PC-3 (cell line): ENCODE data around the gene AHCYL1. TPM values are rescaled to one million over a fixed set of nuclear protein-coding genes. Genes with fewer than 3 reads are reported as not detected.

ENCODE experiments used
- ATAC-seq: fragments of 200-7000 bp; cut with Tn5 transposase; 2 replicates; pipeline ENCODE4 v1.9.1; 2020; ENCODE audit warnings: mild to moderate bottlenecking, moderate library complexity
- BruUV-seq: library from RNA; stranded (reverse); fragments of 400-500 nt; replicated peaks from 2 replicates; lab custom pipeline; 2021; lab: Mats Ljungman, UMichigan
- CTCF ChIA-PET: fragments of 300-600 bp; sonication (Branson Sonifier 250); formaldehyde crosslinking; loops from one replicate; lab custom pipeline; 2022; ENCODE audit warnings: antibody characterized with exemption; lab: Charles Lee
- POLR2A ChIA-PET: fragments of 300-600 bp; sonication (Branson Sonifier 250); formaldehyde crosslinking; loops from one replicate; lab custom pipeline; 2022; ENCODE audit warnings: antibody characterized with exemption; ENCODE audit not compliant: unreplicated experiment; lab: Charles Lee
- DNase-seq: peaks from one replicate; pipeline ENCODE4 v3.0.0-alpha.2; 2015
- H2AFZ ChIP-seq: fragments of 300-600 bp; sonication (generic); 2 replicates; pipeline ENCODE4 v1.6.0; 2016; ENCODE audit warnings: antibody characterized with exemption, low read length
- H3F3A ChIP-seq: fragments of 300-600 bp; sonication (generic); one replicate; pipeline ENCODE4 v1.6.0; 2017; ENCODE audit warnings: antibody characterized with exemption, low read length, control low read depth, mild to moderate bottlenecking; ENCODE audit not compliant: unreplicated experiment
- H3K27ac ChIP-seq: fragments of 300-600 bp; sonication (generic); 2 replicates; pipeline ENCODE4 v1.5.1; 2016; ENCODE audit warnings: mild to moderate bottlenecking, low read length
- H3K27me3 ChIP-seq: fragments of 300-600 bp; sonication (generic); 2 replicates; pipeline ENCODE4 v1.6.1; 2016; ENCODE audit warnings: low read length, mixed read lengths
- H3K36me3 ChIP-seq: fragments of 300-600 bp; sonication (generic); 2 replicates; pipeline ENCODE4 v1.6.1; 2016; ENCODE audit warnings: low read depth, mixed run types, low read length, mixed read lengths
- H3K4me1 ChIP-seq: fragments of 300-600 bp; sonication (generic); 2 replicates; pipeline ENCODE4 v1.5.1; 2016; ENCODE audit warnings: low read length; ENCODE audit not compliant: insufficient read depth
- H3K4me2 ChIP-seq: fragments of 300-600 bp; sonication (generic); 2 replicates; pipeline ENCODE4 v1.6.0; 2016; ENCODE audit warnings: low read length
- H3K4me3 ChIP-seq: fragments of 300-600 bp; sonication (generic); 2 replicates; pipeline ENCODE4 v1.5.1; 2016; ENCODE audit warnings: mild to moderate bottlenecking, low read length, mixed read lengths
- H3K79me2 ChIP-seq: fragments of 300-600 bp; sonication (generic); 2 replicates; pipeline ENCODE4 v1.6.1; 2017; ENCODE audit warnings: low read length, mixed read lengths
- H3K9ac ChIP-seq: fragments of 300-600 bp; sonication (generic); 2 replicates; pipeline ENCODE4 v1.6.0; 2016; ENCODE audit warnings: mild to moderate bottlenecking, low read length
- H3K9me2 ChIP-seq: fragments of 300-600 bp; sonication (generic); replicated peaks from 2 replicates; pipeline ENCODE4 v1.6.1; 2016; ENCODE audit warnings: mixed run types, low read length, mixed read lengths
- H3K9me3 ChIP-seq: fragments of 300-600 bp; sonication (generic); 2 replicates; pipeline ENCODE4 v1.6.1; 2016; ENCODE audit warnings: low read length, mixed read lengths
- H4K20me1 ChIP-seq: fragments of 300-600 bp; sonication (generic); 2 replicates; pipeline ENCODE4 v1.6.1; 2016; ENCODE audit warnings: low read length, mixed read lengths
- EZH2 ChIP-seq: fragments of 300-600 bp; sonication (generic); IDR thresholded peaks from one replicate; pipeline ENCODE4 v1.6.1; 2017; ENCODE audit warnings: antibody characterized with exemption, mild to moderate bottlenecking, low read length; ENCODE audit not compliant: unreplicated experiment
- EZH2phosphoT487 ChIP-seq: fragments of 300-600 bp; sonication (generic); IDR thresholded peaks from 2 replicates; pipeline ENCODE4 v1.6.1; 2018; ENCODE audit warnings: mild to moderate bottlenecking, antibody characterized with exemption, low read length, borderline replicate concordance
- intact Hi-C: fragments of 100-400 bp; cut with micrococcal nuclease; formaldehyde crosslinking; loops from 2 replicates; pipeline ENCODE4 v1.9.0; 2023
- total RNA-seq: library from RNA; depleted of rRNA; stranded (reverse); fragments of >200 nt; gene quantifications from 2 replicates; pipeline ENCODE4 v1.2.3, GENCODE V29; 2014
- TF ChIP-seq, protein P1 (sequence below): fragments of 300-600 bp; sonication (generic); conservative IDR thresholded peaks from 2 replicates; pipeline ENCODE4 v1.5.1; 2017; ENCODE audit warnings: antibody characterized with exemption, low read depth, mild to moderate bottlenecking, low read length

AHCYL1 gene
- total RNA-seq, 1 experiment from 2014 or later: 35.8 TPM

DNA sequence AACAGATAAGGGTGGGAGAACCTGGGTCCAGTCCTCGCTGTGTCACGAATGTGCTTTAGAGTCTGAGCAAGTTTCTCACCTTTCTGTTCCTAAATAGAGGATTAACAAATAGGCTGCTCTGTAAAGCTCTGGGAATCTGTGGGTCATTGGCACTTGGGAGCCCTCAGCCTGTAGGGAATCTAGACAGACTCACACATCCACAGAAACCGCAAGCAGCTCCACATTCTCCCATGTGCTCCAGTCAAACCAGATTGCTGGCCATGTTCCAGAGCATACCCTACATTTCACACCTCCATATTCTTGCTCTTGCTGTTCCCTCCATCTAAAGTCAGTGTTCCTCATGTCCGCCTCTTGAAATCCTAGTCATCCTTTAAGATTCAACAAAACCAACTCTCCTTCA lies 7.8 kb upstream of the AHCYL1 start:
- Histone ChIP-seq H3K27me3 (no peaks in the 10 kb centered on the region), H3K4me2 (no peak overlapping the region), H3K4me3 (no peak overlapping the region), H3K36me3 (no peaks in the 10 kb centered on the region), H3K9me2 (no peaks in the 10 kb centered on the region), H3K9me3 (no peaks in the 10 kb centered on the region), H4K20me1 (no peaks in the 10 kb centered on the region), H3K27ac (no peak overlapping the region), H2AFZ (no peak overlapping the region), H3F3A (no peaks in the 10 kb centered on the region), H3K9ac (no peak overlapping the region), H3K79me2 (no peaks in the 10 kb centered on the region), H3K4me1 (peaks cover 40% of the 10 kb centered on the region)
- DNase-seq (no peak), ATAC-seq (no peak)
- TF ChIP-seq EZH2 (no peak), EZH2phosphoT487 (no peak)
- TF ChIP-seq, protein P1, sequence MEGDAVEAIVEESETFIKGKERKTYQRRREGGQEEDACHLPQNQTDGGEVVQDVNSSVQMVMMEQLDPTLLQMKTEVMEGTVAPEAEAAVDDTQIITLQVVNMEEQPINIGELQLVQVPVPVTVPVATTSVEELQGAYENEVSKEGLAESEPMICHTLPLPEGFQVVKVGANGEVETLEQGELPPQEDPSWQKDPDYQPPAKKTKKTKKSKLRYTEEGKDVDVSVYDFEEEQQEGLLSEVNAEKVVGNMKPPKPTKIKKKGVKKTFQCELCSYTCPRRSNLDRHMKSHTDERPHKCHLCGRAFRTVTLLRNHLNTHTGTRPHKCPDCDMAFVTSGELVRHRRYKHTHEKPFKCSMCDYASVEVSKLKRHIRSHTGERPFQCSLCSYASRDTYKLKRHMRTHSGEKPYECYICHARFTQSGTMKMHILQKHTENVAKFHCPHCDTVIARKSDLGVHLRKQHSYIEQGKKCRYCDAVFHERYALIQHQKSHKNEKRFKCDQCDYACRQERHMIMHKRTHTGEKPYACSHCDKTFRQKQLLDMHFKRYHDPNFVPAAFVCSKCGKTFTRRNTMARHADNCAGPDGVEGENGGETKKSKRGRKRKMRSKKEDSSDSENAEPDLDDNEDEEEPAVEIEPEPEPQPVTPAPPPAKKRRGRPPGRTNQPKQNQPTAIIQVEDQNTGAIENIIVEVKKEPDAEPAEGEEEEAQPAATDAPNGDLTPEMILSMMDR: no peak
- BruUV-seq: no TSS peak
- intact Hi-C loops: no loop called here
- CTCF ChIA-PET: no interaction called here
- POLR2A ChIA-PET: no interaction called here

- no TSS peak for BruUV-seq
- intact Hi-C loops: no loop called here
- Histone ChIP-seq H3K79me2 (no peaks in the 10 kb centered on the region), H3K9me3 (no peaks in the 10 kb centered on the region), H3K36me3 (no peaks in the 10 kb centered on the region), H3K27me3 (no peaks in the 10 kb centered on the region), H3K4me3 (no peak overlapping the region), H3K4me1 (peaks cover 42% of the 10 kb centered on the region), H3K9me2 (no peaks in the 10 kb centered on the region), H2AFZ (no peak overlapping the region), H3K9ac (no peak overlapping the region), H4K20me1 (no peaks in the 10 kb centered on the region), H3K27ac (no peak overlapping the region), H3K4me2 (no peak overlapping the region), H3F3A (no peaks in the 10 kb centered on the region)
- POLR2A ChIA-PET: no interaction called here
- DNase-seq: no peak
- CTCF ChIA-PET: no interaction called here
- ATAC-seq: no peak
- TF ChIP-seq EZH2 (no peak), EZH2phosphoT487 (no peak)
- TF ChIP-seq, protein P1: no peak
Measured at GRCh38 chr1:109977225-109977624, 7.3 kb upstream of the AHCYL1 start.

DNA sequence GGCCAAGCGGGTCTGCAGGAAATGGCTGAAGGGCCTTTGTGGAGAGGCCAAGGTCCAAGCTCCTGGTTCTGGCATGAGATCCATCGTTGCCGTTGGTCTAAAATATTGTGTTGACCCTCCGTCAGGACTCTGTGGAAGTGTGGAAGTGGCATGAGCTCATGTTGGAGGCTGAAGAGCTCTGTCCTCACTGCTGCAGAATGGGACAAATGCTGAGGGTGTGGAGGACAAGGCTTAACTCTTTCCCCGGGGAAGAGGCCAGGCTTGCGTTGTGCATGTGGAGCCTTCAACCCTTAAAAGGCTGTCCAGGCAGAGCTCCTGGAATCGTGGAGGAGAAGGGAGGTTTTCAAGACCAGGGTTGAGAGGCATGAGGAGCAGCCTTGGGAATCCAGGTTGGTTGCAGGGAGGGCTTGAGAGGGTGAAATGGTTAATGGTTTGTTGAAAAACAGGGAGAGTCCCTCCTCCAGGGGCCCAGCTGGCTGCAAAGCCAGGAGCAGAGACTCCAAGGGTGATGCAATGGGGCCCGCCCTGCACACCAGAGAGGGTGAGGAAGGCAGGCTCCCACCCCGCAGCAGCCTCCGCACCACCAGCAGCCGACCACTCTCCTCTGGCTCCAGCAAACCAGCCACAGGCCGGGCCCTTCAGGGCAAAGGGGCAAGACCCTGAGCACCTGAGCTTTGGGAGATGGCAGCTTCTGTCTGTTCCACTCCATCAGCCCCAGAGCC lies 6.7 kb upstream of the AHCYL1 start:
- H3K9me3 ChIP-seq: no peaks in the 10 kb centered on the region
- ChIA-PET CTCF (no interaction called here), POLR2A (interaction anchor here (0.6 kb wide), 1 partner anchor 323 kb away, joined by 3 read pairs; no protein-coding TSS in a partner anchor)
- no peaks in the 10 kb centered on the region for H3K9me2 ChIP-seq
- no peak overlapping the region for H2AFZ ChIP-seq
- TF ChIP-seq, protein P1: no peak
- TF ChIP-seq EZH2: no peak
- no peak for TF ChIP-seq EZH2phosphoT487
- no peak overlapping the region for H3K4me2 ChIP-seq
- BruUV-seq: no TSS peak
- no peak overlapping the region for H3K9ac ChIP-seq
- no peak overlapping the region for H3K4me3 ChIP-seq
- H3F3A ChIP-seq: no peaks in the 10 kb centered on the region
- H3K27ac ChIP-seq: no peak overlapping the region
- peaks cover 42% of the 10 kb centered on the region for H3K4me1 ChIP-seq
- no peaks in the 10 kb centered on the region for H4K20me1 ChIP-seq
- H3K27me3 ChIP-seq: no peaks in the 10 kb centered on the region
- H3K79me2 ChIP-seq: no peaks in the 10 kb centered on the region
- intact Hi-C loops: no loop called here
- no peak for DNase-seq
- no peaks in the 10 kb centered on the region for H3K36me3 ChIP-seq
- ATAC-seq: no peak
